Epidermal melanocyte (primary cell): ENCODE results near the gene HECTD4.

ENCODE experiments used
- DNase-seq: peaks from one replicate; pipeline ENCODE4 v3.0.0; 2011; ENCODE audit warnings: low spot score; ENCODE audit not compliant: insufficient read length

Gene HECTD4

GRCh38 chr12:112217647-112218046, 164.6 kb downstream of the HECTD4 start:
- no peak for DNase-seq

DNA sequence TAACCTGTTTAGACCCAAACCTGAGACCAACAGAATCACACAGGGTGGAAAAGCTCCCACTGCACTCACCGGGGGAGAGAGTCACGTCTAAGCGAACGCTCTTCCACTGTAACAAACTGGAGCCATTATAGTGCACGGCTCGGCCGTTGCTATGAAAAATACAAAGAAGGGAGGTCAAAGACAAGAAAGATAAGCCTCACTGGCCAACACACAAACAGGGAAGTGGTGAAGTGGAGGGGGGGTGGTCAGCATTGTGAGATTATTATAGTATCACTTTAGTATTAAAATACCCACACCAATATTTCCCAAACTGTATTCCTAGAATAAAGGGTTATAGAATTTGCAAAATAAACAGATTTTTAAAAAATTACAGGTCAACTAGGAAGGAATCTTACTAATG, 166.0 kb downstream of the HECTD4 start:
- DNase-seq, result no peak

DNA sequence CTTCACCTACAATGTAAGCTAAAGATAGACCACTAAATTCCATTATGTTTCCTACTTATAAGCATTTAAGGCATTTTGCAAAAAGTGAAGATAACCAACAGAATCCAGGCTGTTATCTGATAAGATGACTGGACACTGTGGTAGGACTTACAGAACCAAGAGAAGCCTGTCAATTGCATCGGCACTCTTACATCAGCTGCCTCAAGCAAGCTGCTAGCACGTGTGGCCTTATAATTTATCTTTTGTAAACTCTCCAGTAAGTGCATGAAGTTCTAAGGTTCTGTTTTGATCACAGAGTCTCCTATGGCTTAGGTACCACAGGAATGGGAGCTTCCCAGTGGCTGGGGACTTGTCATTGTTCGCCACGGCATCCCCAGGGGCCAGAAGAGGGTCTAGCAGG, 168.2 kb downstream of the HECTD4 start:
- no peak for DNase-seq

GRCh38 chr12:112208301-112208910, 173.8 kb downstream of the HECTD4 start:
- no peak for DNase-seq

GRCh38 chr12:112207397-112207924, 174.8 kb downstream of the HECTD4 start:
- DNase-seq, result no peak

GRCh38 chr12:112206944-112207343, 175.3 kb downstream of the HECTD4 start:
- DNase-seq, result no peak

DNA sequence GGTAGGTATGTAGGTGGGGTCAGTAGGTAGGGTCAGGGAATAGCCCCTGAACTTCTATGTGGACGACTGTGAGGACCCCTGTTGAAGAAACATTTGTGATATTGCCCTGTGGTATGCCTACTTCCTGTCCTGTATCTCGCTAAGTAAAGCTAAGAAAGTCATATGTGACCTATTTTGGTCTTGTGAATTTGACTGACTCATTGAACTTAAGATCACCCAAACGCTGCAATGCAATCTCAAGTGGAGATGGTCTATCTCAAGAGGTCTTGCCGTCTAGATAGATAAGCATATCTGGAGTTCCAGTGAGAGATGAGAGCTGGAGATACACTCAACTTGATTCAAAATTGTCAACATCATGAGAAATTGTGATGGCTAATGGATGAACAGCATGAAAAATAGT, 183.1 kb downstream of the HECTD4 start:
- no peak for DNase-seq

DNA sequence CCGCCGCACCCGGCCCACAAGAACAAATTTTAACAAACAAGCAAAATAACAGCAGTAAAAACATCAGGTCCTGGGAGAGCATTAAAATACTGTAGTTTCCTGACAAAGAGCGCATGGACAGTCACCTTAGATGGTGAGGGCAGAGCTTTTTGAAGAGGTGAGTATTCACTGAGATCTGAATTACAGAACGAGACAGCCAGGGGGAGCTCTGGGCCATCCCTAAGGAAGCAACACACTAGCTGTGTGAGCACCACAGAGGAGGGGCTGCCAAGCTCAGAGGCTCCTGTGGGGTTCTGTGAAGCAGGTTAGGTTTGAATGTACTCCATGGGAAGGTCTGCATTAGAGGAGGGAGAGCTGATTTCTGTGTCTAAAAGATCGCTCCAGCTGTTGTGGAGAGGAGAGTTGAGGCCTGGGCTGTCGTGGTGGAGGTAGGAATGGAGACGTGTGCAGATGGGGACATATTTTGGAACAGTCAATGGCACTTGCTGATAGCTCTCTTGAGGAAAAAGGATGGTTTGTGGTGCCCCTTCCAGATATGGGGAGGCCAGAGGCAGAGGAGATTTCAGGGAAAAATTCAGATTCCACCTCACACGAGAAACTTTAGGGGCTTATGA, 184.0 kb downstream of the HECTD4 start:
- DNase-seq, result peak; percentile 31

- DNase-seq, result no peak
These were observed 185.9 kb downstream of the HECTD4 start for GRCh38 chr12:112196196-112196875.

DNA sequence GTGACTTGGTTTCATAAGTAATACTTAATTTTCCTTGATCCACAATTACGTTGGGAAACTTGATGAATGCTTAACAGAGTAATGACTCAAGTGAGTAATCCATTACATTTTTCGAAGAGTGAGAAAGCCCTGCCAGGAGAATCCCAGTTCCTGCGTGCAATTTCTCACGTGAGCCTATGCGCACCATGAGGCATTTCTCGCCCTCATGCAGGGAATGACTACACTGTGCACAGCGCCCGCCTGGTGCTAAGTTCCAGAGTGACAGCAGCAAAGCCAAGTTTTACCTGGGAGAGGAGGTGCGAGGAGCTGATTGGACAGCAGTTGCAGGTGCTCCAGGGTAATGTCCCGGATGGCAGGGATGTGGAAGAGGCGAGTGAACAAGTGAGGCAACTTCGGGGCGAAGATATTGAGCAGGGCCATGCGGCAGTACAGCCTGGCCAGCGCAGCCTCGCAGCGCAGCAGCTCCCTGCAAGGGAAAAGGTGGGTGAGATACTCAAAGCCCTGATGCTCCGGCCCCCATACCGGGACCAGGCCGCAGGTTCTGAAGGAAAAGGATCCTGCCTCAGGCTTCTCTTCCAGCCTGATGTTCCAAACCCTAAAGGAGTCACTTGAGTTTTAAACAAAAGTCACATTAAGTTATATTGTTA, 187.5 kb downstream of the HECTD4 start:
- no peak for DNase-seq

DNA sequence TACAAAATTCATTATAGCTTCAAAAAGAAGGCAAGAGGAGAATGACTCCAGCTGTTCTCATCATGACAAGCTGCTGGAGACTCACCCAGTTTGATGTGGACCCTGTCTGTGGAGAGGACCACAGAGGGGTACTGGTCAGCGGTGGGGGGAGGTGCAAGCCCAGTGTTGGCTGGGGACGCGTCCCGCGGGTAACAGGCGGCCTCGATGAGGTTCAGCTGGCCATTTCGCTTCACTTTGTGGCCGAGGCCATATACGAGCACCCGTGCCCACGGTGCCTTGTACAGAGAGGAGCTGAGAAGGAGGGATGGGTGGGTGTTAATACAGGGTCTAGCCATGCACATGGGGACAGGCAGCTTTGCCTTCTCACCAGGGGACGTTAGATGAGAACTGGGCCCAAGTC, 189.8 kb downstream of the HECTD4 start:
- DNase-seq, result no peak

- no peak for DNase-seq
These were observed 190.3 kb downstream of the HECTD4 start for GRCh38 chr12:112191840-112192321.

- no peak for DNase-seq
These were observed 191.0 kb downstream of the HECTD4 start for GRCh38 chr12:112191201-112191600.

GRCh38 chr12:112190231-112191025, 191.8 kb downstream of the HECTD4 start:
- DNase-seq, result no peak

- no peak for DNase-seq
These were observed 194.0 kb downstream of the HECTD4 start for GRCh38 chr12:112188130-112188830.

GRCh38 chr12:112185093-112185923, 196.9 kb downstream of the HECTD4 start:
- no peak for DNase-seq

GRCh38 chr12:112184056-112184887, 198.0 kb downstream of the HECTD4 start:
- no peak for DNase-seq

GRCh38 chr12:112183141-112184021, 198.8 kb downstream of the HECTD4 start:
- no peak for DNase-seq
